Neutrophil (primary cell): ENCODE results near the gene PRDM1.

Source experiments
- H3K27ac ChIP-seq: fragments of 200-600 bp; sonication (generic); 2 replicates; pipeline ENCODE4 v1.5.1; 2016; ENCODE audit warnings: mild to moderate bottlenecking, moderate library complexity
- H3K27me3 ChIP-seq: fragments of 200-600 bp; sonication (generic); 2 replicates; pipeline ENCODE4 v1.6.0; 2016; ENCODE audit warnings: mild to moderate bottlenecking
- H3K36me3 ChIP-seq: fragments of 200-600 bp; sonication (generic); 2 replicates; pipeline ENCODE4 v1.5.1; 2017
- H3K4me1 ChIP-seq, 2 experiments: fragments of 200-600 bp in 1 of 2; sonication (generic) in 1 of 2; 1 replicate in 1 of 2; 2 replicates in 1 of 2; pipeline versions ENCODE4 v1.5.1 to v1.6.1; 2013 to 2016; ENCODE audit warnings: low read depth in 1 of 2, low read length in 1 of 2, mild to moderate bottlenecking in 1 of 2, moderate library complexity in 1 of 2; ENCODE audit not compliant: control insufficient read depth in 1 of 2, insufficient read depth in 1 of 2
- H3K4me3 ChIP-seq, 2 experiments: fragments of 200-600 bp in 1 of 2; sonication (generic) in 1 of 2; 1 replicate in 1 of 2; 2 replicates in 1 of 2; pipeline ENCODE4 v1.5.1; 2013 to 2016; ENCODE audit warnings: low read depth in 1 of 2, low read length in 1 of 2, mild to moderate bottlenecking in 1 of 2, moderate library complexity in 1 of 2
- H3K9me3 ChIP-seq: fragments of 200-600 bp; sonication (generic); 2 replicates; pipeline ENCODE4 v1.5.1; 2016
- CTCF ChIP-seq: fragments of 200-600 bp; sonication (generic); IDR thresholded peaks from 2 replicates; pipeline ENCODE4 v1.5.1; 2016; ENCODE audit warnings: antibody characterized with exemption

The PRDM1 gene

DNA sequence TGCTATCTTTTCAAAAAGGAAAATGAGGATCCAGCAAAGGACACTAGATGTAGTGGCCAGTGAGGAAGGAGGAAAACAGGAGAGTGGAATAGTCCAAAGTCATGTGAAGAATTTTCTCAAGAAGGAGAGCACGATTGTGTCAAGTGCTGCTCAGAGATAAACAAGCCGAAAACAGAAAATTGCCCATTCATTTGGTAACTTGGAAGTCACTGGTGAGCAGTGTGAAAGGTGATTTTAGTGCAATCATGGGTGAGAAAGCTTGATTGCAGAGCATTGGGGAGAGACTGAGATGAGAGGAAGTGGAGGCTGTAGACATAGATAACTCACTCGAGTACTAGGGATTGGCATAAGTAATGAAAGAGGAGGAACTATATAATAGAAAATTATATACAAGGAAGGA lies 26.0 kb upstream of the PRDM1 start:
- Histone ChIP-seq H3K9me3 (no peaks in the 10 kb centered on the region), H3K4me3 (no peak overlapping the region), H3K27ac (no peak overlapping the region), H3K36me3 (no peaks in the 10 kb centered on the region), H3K4me1 (no peaks in the 10 kb centered on the region), H3K27me3 (no peaks in the 10 kb centered on the region)
- no peak for TF ChIP-seq CTCF

GRCh38 chr6:106063448-106063850 lies 22.7 kb upstream of the PRDM1 start:
- H3K27me3 ChIP-seq: no peaks in the 10 kb centered on the region
- H3K9me3 ChIP-seq: no peaks in the 10 kb centered on the region
- no peaks in the 10 kb centered on the region for H3K4me1 ChIP-seq
- no peaks in the 10 kb centered on the region for H3K36me3 ChIP-seq
- no peak for TF ChIP-seq CTCF
- no peak overlapping the region for H3K4me3 ChIP-seq
- H3K27ac ChIP-seq: no peak overlapping the region

GRCh38 chr6:106064142-106064541 lies 22.0 kb upstream of the PRDM1 start:
- no peaks in the 10 kb centered on the region for H3K4me1 ChIP-seq
- TF ChIP-seq CTCF: no peak
- no peaks in the 10 kb centered on the region for H3K36me3 ChIP-seq
- no peak overlapping the region for H3K4me3 ChIP-seq
- H3K27me3 ChIP-seq: no peaks in the 10 kb centered on the region
- H3K9me3 ChIP-seq: no peaks in the 10 kb centered on the region
- H3K27ac ChIP-seq: no peak overlapping the region

GRCh38 chr6:106064756-106065155 lies 21.4 kb upstream of the PRDM1 start:
- no peak for TF ChIP-seq CTCF
- Histone ChIP-seq H3K27me3 (no peaks in the 10 kb centered on the region), H3K9me3 (no peaks in the 10 kb centered on the region), H3K27ac (no peak overlapping the region), H3K36me3 (no peaks in the 10 kb centered on the region), H3K4me1 (peaks cover 3 to 4% of the 10 kb centered on the region in 2 experiments), H3K4me3 (no peak overlapping the region)

GRCh38 chr6:106066989-106067388 lies 19.1 kb upstream of the PRDM1 start:
- Histone ChIP-seq H3K4me3 (no peak overlapping the region), H3K4me1 (peaks cover 4 to 7% of the 10 kb centered on the region in 2 experiments), H3K36me3 (no peaks in the 10 kb centered on the region), H3K27ac (no peak overlapping the region), H3K9me3 (no peaks in the 10 kb centered on the region), H3K27me3 (no peaks in the 10 kb centered on the region)
- no peak for TF ChIP-seq CTCF

- Histone ChIP-seq H3K9me3 (no peaks in the 10 kb centered on the region), H3K36me3 (no peaks in the 10 kb centered on the region), H3K4me3 (no peak overlapping the region), H3K27ac (no peak overlapping the region), H3K4me1 (peaks cover 4 to 7% of the 10 kb centered on the region in 2 experiments), H3K27me3 (no peaks in the 10 kb centered on the region)
- TF ChIP-seq CTCF: no peak
Observed at GRCh38 chr6:106069478-106069877, 16.7 kb upstream of the PRDM1 start.
